NCI-H2196 (cell line): ENCODE data around the gene CPAMD8.

Source experiments
- DNase-seq: peaks from one replicate; lab custom pipeline; 2025; ENCODE audit not compliant: unreplicated experiment; lab: John Stamatoyannopoulos, UW

Gene CPAMD8

GRCh38 chr19:16847430-16847829 is 179.2 kb downstream of the CPAMD8 start:
- no peak for DNase-seq

DNA sequence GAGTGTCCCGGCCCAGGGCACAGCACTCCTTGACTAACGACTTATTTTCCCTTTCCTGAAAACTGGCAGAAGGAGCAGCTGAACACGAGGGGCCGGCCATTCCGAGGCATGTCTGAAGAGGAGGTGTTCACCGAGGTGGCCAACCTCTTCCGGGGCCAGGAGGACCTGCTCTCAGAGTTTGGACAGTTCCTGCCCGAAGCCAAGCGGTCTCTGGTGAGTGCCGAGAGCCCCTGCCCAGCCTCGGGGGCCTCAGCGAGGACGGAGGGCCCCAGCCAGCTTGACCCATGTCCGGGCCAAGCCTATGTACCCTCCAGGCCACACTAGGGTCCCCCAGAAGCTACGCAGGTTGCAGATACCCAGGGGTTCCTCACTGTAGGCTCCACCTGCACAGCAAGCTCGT is 179.7 kb downstream of the CPAMD8 start:
- DNase-seq: no peak
